ELF-1 (cell line): Measurements from ENCODE around the gene NANOG.
"Not testable (repeated sequence)": the region's sequence is repeated elsewhere in the genome, so short reads cannot be mapped to it uniquely, and the experiment has no call there.

Experiments
- DNase-seq: peaks from one replicate; pipeline ENCODE4 v3.0.0-alpha.2; 2016; ENCODE audit warnings: low read depth, low spot score

NANOG gene

DNA sequence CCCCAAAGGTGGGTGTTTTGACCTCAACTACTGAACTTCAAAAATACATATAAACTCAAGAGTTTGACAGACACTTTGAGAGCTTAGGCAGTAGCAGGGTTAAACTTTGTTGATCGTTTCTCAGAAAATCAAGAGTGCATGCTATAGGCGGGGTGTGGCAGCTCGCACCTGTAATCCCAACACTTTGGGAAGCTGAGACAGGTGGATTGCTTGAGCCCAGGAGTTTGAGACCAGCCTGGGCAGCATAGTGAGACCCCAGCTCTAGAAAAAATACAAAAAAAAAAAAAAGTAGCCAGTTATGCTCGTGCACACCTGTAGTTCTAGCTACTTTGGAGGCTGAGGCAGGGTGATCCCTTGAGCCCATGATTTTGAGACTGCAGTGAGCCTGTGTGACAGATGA, 12.3 kb downstream of the NANOG start:
- no peak for DNase-seq

GRCh38 chr12:7806319-7806718, 17.1 kb downstream of the NANOG start:
- DNase-seq, result not testable (repeated sequence)

GRCh38 chr12:7806863-7807487, 17.8 kb downstream of the NANOG start:
- DNase-seq, result peak; percentile 85

DNA sequence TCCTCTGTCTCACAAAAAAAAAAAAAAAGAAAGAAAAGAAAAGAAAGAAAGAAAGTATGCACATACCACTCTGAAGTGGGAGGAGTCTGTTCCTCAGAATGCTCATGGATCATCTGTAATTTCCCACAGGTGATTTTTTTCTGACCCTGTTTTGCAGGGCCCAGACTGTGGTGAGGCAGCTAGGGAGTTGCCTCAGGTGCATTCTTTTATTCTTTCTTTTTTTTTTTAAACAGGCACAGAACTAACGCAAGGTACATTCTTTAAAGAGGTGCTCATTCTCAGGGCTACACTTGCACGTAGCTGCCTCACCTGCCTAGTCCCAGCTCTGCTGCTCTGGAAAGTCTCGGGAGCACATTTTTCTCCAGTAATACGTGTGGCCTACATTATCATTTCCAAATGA, 36.6 kb downstream of the NANOG start:
- peak; percentile 70 for DNase-seq

DNA sequence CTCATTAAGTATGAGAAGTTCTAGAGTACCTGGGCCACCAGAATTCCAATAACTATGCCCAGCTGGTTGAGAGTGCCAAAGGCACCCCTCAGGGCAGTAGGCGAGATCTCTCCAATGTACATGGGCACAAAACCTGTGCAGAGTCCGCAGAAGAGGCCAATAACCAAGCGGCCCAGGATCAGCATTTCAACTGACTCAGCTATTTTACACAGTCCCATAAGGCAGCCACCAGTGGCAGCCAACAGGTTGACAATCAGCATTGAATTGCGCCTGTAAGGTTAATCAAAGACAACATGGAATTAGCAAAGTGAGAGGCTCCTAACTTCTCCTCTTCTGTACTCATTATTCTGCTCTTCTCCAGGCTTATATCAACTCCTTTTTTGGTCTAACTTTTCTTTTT, 40.5 kb downstream of the NANOG start:
- DNase-seq, result not testable (repeated sequence)

GRCh38 chr12:7832059-7832696, 43.0 kb downstream of the NANOG start:
- DNase-seq, result peak; percentile 62

- DNase-seq, result not testable (repeated sequence)
These were observed 44.0 kb downstream of the NANOG start for GRCh38 chr12:7833201-7833600.

GRCh38 chr12:7833831-7834230, 44.6 kb downstream of the NANOG start:
- DNase-seq, result no peak

- no peak for DNase-seq
These were observed 45.5 kb downstream of the NANOG start for GRCh38 chr12:7834701-7835100.

DNA sequence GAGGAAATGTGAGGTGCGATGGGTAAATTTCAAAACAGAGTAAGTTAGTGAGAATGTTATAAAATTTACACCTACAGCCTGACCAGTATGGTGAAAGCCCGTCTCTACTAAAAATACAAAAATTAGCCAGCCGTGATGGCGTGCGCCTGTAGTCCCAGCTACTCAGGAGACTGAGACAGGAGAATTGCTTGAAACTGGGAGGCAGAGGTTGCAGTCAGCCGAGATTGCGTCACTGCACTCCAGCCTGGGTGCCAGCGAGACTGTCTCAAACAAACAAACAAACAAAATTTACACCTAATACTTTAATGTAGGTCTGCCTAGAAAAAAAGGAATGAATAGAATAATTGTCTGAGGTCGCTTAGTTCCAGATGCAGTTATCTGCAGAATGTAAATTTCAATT, 45.9 kb downstream of the NANOG start:
- DNase-seq, result no peak

GRCh38 chr12:7835766-7836165, 46.6 kb downstream of the NANOG start:
- DNase-seq, result no peak

GRCh38 chr12:7837366-7837765, 48.2 kb downstream of the NANOG start:
- no peak for DNase-seq

DNA sequence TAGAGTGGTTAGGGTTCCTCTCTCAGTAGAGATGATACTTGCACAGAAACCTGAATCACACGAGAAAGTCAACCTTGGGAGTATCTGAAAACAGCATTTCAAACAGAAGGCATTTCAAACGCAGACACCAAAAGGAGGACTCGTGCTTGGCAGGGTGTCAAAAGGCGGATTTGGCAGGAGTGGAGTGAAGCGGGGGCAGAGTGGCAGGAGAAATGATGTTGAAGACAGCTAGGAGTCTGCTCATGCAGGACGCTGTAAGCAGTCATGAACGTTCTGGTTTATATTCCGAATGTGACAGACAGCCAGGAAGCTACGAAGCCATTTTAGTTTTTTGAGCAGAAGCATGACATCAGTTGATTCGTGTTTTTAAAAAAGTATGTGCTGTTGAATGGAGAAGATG, 50.0 kb downstream of the NANOG start:
- DNase-seq, result not testable (repeated sequence)

GRCh38 chr12:7839848-7840247, 50.6 kb downstream of the NANOG start:
- not testable (repeated sequence) for DNase-seq

- not testable (repeated sequence) for DNase-seq
These were observed 53.2 kb downstream of the NANOG start for GRCh38 chr12:7842444-7842843.

GRCh38 chr12:7843149-7843548, 53.9 kb downstream of the NANOG start:
- DNase-seq, result peak; percentile 58

- not testable (repeated sequence) for DNase-seq
These were observed 54.4 kb downstream of the NANOG start for GRCh38 chr12:7843583-7843982.

DNA sequence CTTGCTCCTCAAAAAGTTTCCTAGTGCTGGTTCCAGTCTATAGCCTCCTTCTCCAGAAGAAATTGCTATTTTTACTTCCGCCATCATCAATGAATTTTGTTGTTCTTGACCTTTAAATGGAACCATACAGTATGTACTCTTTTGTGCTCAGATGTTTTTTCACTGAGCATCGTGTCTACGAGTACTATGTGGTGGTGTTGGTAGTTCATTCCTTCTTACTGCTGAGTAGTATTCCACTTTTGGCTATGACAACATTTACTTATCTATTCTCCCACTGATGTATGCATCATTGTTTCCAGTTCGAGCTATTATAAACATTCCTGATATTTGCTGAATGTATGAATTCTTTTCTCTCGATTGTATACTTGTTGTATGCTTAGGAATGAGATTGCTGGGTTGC, 54.9 kb downstream of the NANOG start:
- DNase-seq, result no peak

DNA sequence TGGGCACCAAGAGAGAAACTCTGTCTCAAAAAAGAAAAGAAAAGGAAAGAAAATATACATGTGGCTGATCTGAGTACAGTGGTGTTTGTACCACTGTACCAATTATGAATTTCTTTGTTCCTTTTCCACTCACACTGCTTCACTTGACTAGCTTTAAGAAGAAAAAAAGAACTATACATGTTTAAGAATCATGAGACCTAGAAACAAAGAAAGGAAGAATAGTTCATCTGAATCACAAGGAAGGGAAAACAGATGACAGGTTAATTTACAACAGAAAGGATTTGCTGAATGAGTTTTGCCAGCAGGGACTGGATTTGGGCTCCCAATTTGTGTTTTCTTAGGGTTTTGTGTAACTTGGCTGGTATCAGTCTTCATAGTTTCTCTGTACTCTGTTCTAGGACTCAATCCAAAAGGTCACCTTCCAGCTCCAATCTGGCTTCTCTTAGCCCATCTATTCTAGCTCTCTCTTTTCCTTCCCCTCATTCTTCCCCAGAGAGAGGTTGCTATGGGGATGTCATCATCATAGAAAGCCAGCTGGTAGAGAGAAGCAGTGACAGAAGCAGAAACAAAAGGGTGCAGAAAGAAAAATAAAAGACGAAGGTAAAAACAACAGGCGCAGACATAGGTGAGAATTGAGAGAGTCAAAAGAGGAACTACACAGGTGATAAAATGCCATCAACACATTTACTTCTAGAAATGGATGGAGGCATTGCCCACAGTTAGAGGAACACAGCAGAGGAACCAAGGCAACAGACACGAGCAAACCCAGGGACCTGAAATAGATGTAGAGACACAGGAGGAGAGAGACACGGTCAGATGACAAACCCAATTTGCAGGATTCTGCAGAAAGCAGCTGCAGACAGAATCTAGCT, 58.3 kb downstream of the NANOG start:
- not testable (repeated sequence) for DNase-seq

GRCh38 chr12:7848098-7848422, 58.9 kb downstream of the NANOG start:
- DNase-seq, result not testable (repeated sequence)
